Muscle layer of colon (tissue), 2 donors: ENCODE data around the gene WRNIP1.

Source experiments
- H3K27ac ChIP-seq: one replicate; pipeline ENCODE4 v1.7.0; 2013; ENCODE audit warnings: low read depth, mild to moderate bottlenecking, low read length, moderate library complexity
- H3K27me3 ChIP-seq, 2 donors: one replicate each; pipeline ENCODE4 v1.7.0; 2013; ENCODE audit warnings: low read length in 2 of 2, mild to moderate bottlenecking in 2 of 2; ENCODE audit not compliant: insufficient read depth in 2 of 2, control insufficient read depth in 1 of 2
- H3K36me3 ChIP-seq: one replicate; pipeline ENCODE4 v1.7.0; 2013; ENCODE audit warnings: mild to moderate bottlenecking, low read length; ENCODE audit not compliant: insufficient read depth
- H3K4me1 ChIP-seq: one replicate; pipeline ENCODE4 v1.7.0; 2013; ENCODE audit warnings: mild to moderate bottlenecking, low read length; ENCODE audit not compliant: insufficient read depth
- H3K4me3 ChIP-seq, 2 donors: one replicate each; pipeline ENCODE4 v1.7.0; 2013; ENCODE audit warnings: low read length in 2 of 2, low read depth in 1 of 2, mild to moderate bottlenecking in 1 of 2, moderate library complexity in 1 of 2
- H3K9ac ChIP-seq: one replicate; pipeline ENCODE4 v1.7.0; 2013; ENCODE audit warnings: low read length
- H3K9me3 ChIP-seq: one replicate; pipeline ENCODE4 v1.7.0; 2013; ENCODE audit warnings: mild to moderate bottlenecking, low read length
- donor health status: abdominal sarcoma.
- donor health status: Adenocarcinoma of cecum.

Gene WRNIP1

GRCh38 chr6:2743280-2744208, 21.6 kb upstream of the WRNIP1 start:
- no peaks in the 10 kb centered on the region for H3K4me1 ChIP-seq
- no peaks in the 10 kb centered on the region for H3K36me3 ChIP-seq
- no peak overlapping the region for H3K27ac ChIP-seq
- no peak overlapping the region for H3K4me3 ChIP-seq
- H3K27me3 ChIP-seq = no peaks in the 10 kb centered on the region
- H3K9ac ChIP-seq = no peak overlapping the region
- no peaks in the 10 kb centered on the region for H3K9me3 ChIP-seq

DNA sequence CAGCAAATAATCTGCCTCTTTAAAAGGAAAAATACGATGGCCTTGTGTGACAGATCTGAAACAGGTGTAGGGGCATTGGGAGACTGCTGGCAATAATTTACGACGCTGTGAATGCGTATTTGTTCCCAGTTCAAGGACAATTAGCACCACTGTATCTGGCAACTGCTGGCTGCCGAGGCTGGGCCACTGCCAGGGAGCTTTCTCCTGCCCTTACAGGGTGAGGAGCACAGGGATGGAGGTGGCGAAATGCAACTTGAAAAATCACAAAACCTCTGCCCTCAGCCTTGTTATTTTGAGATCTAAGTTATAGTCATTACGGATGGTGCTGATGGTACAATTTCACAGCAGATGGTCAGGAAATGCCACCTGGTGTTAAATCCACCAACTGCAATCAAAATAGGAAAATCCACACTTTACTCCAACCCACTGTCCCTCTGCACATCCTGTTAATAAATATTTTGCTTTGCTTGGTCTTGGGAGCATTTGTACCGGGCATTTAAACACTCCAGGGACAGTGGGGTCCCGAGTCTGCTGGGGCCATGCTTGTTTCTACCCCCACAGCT, 20.9 kb upstream of the WRNIP1 start:
- no peak overlapping the region for H3K4me3 ChIP-seq
- no peaks in the 10 kb centered on the region for H3K27me3 ChIP-seq
- no peaks in the 10 kb centered on the region for H3K36me3 ChIP-seq
- no peaks in the 10 kb centered on the region for H3K9me3 ChIP-seq
- H3K27ac ChIP-seq = no peak overlapping the region
- no peaks in the 10 kb centered on the region for H3K4me1 ChIP-seq
- no peak overlapping the region for H3K9ac ChIP-seq

GRCh38 chr6:2744778-2745177, 20.4 kb upstream of the WRNIP1 start:
- Histone ChIP-seq H3K4me1 (peaks cover 3% of the 10 kb centered on the region), H3K27ac (no peak overlapping the region), H3K4me3 (no peak overlapping the region)

GRCh38 chr6:2745246-2745645, 19.9 kb upstream of the WRNIP1 start:
- H3K9me3 ChIP-seq = no peaks in the 10 kb centered on the region
- H3K4me3 ChIP-seq = no peak overlapping the region
- H3K27ac ChIP-seq = no peak overlapping the region
- H3K4me1 ChIP-seq = peaks cover 4% of the 10 kb centered on the region
- H3K9ac ChIP-seq = no peak overlapping the region
- H3K27me3 ChIP-seq = no peaks in the 10 kb centered on the region
- no peaks in the 10 kb centered on the region for H3K36me3 ChIP-seq

More at GRCh38 chr6:2744778-2745177, 20.4 kb upstream of the WRNIP1 start:
- Histone ChIP-seq H3K27me3 (no peaks in the 10 kb centered on the region), H3K9ac (no peak overlapping the region), H3K9me3 (no peaks in the 10 kb centered on the region), H3K36me3 (no peaks in the 10 kb centered on the region)

DNA sequence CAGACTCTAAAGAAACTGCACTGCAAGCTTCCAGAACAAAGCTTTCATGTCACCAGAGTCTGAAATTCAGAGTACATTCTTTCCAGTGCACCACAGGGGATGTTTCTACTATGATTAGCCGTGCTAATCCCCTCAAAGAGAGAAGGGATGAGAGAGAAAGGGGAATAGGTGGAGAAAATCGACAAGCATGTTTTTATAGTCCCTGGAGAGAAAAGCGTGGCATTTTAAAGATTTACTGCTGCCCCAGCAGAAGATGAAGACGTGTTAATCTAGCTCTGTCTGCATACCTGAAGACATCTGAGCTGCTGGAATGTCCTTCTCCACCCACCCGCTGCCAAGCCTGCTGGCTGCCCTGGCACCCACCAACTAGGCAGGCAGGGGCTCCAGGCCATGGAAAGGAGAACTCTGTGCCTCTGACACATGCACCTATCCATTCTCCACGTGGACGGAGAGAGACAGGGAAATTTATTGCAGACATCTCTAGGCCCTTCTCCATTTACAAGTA, 18.6 kb upstream of the WRNIP1 start:
- no peak overlapping the region for H3K9ac ChIP-seq
- H3K4me1 ChIP-seq = peaks cover 4% of the 10 kb centered on the region
- no peaks in the 10 kb centered on the region for H3K27me3 ChIP-seq
- H3K9me3 ChIP-seq = no peaks in the 10 kb centered on the region
- no peak overlapping the region for H3K4me3 ChIP-seq
- no peaks in the 10 kb centered on the region for H3K36me3 ChIP-seq
- no peak overlapping the region for H3K27ac ChIP-seq

DNA sequence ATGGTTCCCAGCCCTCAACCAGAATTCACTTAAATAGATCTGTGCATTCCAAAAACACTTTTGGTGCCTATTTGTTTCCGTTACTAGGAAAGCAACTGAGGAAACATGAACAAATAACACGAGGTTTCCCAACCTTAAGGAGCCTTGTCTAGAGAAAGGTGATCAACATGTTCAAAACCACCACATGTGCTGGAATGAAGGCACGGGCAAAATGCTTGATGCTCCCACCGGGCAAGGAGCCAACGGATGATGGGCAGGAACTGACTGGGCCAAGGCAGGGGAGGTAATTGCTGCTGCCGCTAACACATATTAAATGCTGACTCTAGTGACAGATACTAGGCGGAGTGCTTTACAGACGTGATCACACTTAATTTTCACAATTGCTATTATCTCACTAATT, 17.0 kb upstream of the WRNIP1 start:
- no peaks in the 10 kb centered on the region for H3K36me3 ChIP-seq
- H3K9me3 ChIP-seq = no peaks in the 10 kb centered on the region
- no peak overlapping the region for H3K27ac ChIP-seq
- H3K4me3 ChIP-seq = no peak overlapping the region
- H3K9ac ChIP-seq = no peak overlapping the region
- H3K27me3 ChIP-seq = no peaks in the 10 kb centered on the region
- H3K4me1 ChIP-seq = peaks cover 4% of the 10 kb centered on the region

DNA sequence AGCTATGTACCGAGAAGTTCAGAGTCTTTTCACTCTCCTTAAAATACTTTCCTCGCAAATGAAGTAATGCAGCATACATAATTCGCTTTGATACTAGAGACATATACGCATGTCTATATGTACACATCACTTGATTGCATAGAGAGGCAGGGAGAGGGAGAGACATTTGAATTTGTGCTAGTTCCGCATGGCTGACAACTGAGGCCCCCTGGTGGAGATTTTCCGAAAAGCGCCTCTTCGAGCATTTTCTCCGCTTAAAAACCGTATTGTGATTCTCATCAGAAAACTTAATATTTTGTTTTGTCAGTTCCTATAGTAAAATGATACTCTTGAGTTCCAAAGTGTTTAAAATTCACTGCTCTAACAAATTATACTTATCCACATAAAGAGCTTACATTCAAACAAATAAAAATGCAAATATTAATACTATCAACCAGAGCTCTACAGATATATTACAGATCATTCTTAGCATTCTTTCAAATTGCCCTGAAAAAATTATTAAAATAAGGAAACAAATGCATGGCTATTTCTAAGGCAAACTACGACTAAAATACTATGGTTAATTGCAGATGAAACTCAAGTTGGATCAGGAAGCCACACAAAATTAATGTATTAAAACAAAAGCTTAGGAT, 15.1 kb upstream of the WRNIP1 start:
- Histone ChIP-seq H3K27me3 (no peaks in the 10 kb centered on the region), H3K36me3 (no peaks in the 10 kb centered on the region), H3K9me3 (no peaks in the 10 kb centered on the region), H3K27ac (no peak overlapping the region), H3K4me1 (peaks cover 4% of the 10 kb centered on the region), H3K9ac (no peak overlapping the region), H3K4me3 (peak overlapping the region in 1 of 2 donors; percentile 17)

DNA sequence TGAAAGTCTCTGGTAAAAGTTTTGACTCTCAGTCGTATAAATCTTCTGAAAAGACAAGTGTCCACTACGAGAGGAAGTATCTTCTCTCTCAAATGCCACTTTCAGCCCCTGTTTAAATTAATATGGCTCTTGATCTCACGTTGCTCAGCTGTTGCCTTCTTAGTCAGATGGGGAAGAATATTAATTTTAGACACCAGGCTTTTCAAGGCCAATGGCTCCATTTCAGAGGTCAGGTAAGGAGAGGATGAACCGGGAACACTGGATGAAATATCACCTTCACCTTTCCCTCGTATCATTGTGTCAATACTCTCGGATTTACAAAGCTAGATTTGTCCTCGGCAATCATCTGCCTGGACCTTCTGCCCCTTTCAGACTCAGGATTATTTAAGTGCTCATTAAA, 14.4 kb upstream of the WRNIP1 start, which contains the start of gene MYLK4:
MYLK4 (minus strand) TSS at position 91 of the 400 bp plus-strand sequence. CDS start 1,628 bp downstream, outside the sequence.
- Histone ChIP-seq H3K4me1 (peaks cover 4% of the 10 kb centered on the region), H3K4me3 (peak within 1 kb of the TSS in 1 of 2 donors; percentile 17), H3K27ac (no peak within 1 kb of the TSS), H3K9ac (no peak within 1 kb of the TSS), H3K9me3 (no peaks in the 10 kb centered on the region), H3K27me3 (no peaks in the 10 kb centered on the region), H3K36me3 (no peaks in the 10 kb centered on the region)

DNA sequence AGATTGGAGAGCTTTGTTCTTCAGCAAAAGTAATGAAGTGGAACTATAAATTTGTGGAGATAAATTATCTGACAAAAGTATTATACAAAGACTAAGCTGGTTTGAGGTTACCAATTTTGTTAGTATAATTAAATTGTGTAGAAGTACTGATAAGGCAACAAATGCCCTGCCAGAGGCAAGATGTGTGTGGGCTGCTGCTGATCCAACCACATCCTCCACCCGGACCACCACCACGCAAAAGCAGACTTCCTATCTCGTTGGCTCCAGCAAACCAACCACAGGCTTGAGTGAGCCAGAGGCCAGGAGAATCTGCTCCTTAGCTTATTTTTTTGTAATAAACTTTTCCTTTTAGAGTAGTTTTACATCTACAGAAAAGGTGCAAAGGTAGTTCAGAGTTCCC, 13.3 kb upstream of the WRNIP1 start:
- Histone ChIP-seq H3K27ac (no peak overlapping the region), H3K9me3 (no peaks in the 10 kb centered on the region), H3K4me3 (no peak overlapping the region), H3K27me3 (no peaks in the 10 kb centered on the region), H3K36me3 (no peaks in the 10 kb centered on the region), H3K4me1 (peaks cover 4% of the 10 kb centered on the region), H3K9ac (no peak overlapping the region)

GRCh38 chr6:2752477-2753109, 12.6 kb upstream of the WRNIP1 start:
- H3K9me3 ChIP-seq = no peaks in the 10 kb centered on the region
- H3K36me3 ChIP-seq = no peaks in the 10 kb centered on the region
- H3K27ac ChIP-seq = no peak overlapping the region
- no peak overlapping the region for H3K4me3 ChIP-seq
- no peaks in the 10 kb centered on the region for H3K27me3 ChIP-seq
- peaks cover 4% of the 10 kb centered on the region for H3K4me1 ChIP-seq
- H3K9ac ChIP-seq = no peak overlapping the region

GRCh38 chr6:2753110-2753489, 12.1 kb upstream of the WRNIP1 start:
- Histone ChIP-seq H3K27me3 (no peaks in the 10 kb centered on the region), H3K9ac (no peak overlapping the region), H3K36me3 (no peaks in the 10 kb centered on the region), H3K27ac (no peak overlapping the region), H3K9me3 (no peaks in the 10 kb centered on the region), H3K4me1 (peaks cover 4% of the 10 kb centered on the region), H3K4me3 (no peak overlapping the region)
